Activated T-cell treated with anti-CD3 and anti-CD28 coated beads, Interleukin-2, amount 50 U/mL, for 72 hours (primary cell): ENCODE data around the gene C1orf115. TPM values are rescaled to one million over a fixed set of nuclear protein-coding genes. Genes with fewer than 3 reads are reported as not detected.
A peak's percentile ranks its signal among the peaks of the same experiment; 100 is the strongest.
"Not testable (repeated sequence)": the region's sequence is repeated elsewhere in the genome, so short reads cannot be mapped to it uniquely, and the experiment has no call there.

Source experiments
- ATAC-seq, 2 donors: fragments of 150-1000 bp; cut with Tn5 transposase; replicated peaks in 1 of 2; 2 replicates each; pipeline ENCODE4 v1.10.0; 2021; ENCODE audit warnings: moderate library complexity in 2 of 2, mild to moderate bottlenecking in 1 of 2
- DNase-seq, 2 donors: peaks; one replicate each; pipeline ENCODE4 v3.0.0; 2021 to 2022; ENCODE audit warnings: mixed read lengths in 1 of 2
- H3K27ac Mint-ChIP-seq: one replicate; pipeline ENCODE4 v1.8.0; 2022; ENCODE audit warnings: mild to moderate bottlenecking, moderate library complexity, mixed read lengths
- H3K27me3 Mint-ChIP-seq: one replicate; pipeline ENCODE4 v1.8.0; 2022; ENCODE audit warnings: low read depth, mixed read lengths
- H3K36me3 Mint-ChIP-seq, 2 donors: one replicate each; pipeline ENCODE4 v1.8.0; 2022; ENCODE audit warnings: mixed read lengths in 2 of 2, mild to moderate bottlenecking in 1 of 2; ENCODE audit not compliant: insufficient read depth in 2 of 2
- H3K4me1 Mint-ChIP-seq: one replicate; pipeline ENCODE4 v1.8.0; 2022; ENCODE audit warnings: low read depth, mixed read lengths
- H3K4me3 Mint-ChIP-seq, 2 donors: one replicate each; pipeline ENCODE4 v1.8.0; 2022; ENCODE audit warnings: mild to moderate bottlenecking in 2 of 2, mixed read lengths in 2 of 2, moderate library complexity in 2 of 2
- H3K9me3 Mint-ChIP-seq, 2 donors: one replicate each; pipeline ENCODE4 v1.8.0; 2022; ENCODE audit warnings: mixed read lengths in 2 of 2
- total RNA-seq, 2 donors: library from RNA; stranded (reverse); gene quantifications; one replicate each; pipeline ENCODE4 v1.2.3, GENCODE V29; 2022

The C1orf115 gene
- total RNA-seq, 2 donors from 2014 or later: 0.79 to 1.00 TPM

DNA sequence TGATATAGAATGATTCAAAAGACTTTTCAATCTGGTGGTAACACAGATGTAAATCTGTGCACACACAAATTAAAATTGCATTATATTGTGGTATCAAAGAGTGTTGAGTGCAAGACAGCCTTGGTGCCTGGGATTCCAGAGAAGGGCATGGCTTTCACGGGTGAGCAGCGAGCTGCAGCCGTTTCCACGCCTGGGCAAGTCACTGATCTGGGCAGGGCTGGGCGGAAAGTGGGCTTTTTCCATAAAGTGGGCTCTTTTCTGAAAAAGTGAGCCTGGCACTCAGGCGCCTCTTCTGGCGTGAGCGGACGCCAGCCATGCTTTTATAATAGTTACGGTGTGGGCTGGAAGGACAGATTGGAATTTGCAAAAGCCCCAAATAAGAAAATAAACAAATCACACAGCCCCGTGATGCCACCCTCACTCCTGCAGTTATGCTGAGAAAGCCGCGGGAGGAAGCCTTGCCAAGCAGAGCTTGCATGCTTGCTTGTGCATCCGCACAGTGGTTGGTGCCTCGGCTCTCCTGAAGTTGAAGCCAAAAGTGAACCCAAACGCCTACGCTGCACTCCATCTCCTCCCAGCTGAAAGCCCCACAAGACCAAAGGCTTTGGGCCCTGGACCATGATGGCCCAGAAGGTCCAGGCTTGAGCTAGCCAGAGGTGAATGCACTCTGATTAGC, 7.1 kb upstream of the C1orf115 start:
- Mint-ChIP-seq H3K36me3 (no peaks in the 10 kb centered on the region), H3K9me3 (no peaks in the 10 kb centered on the region), H3K4me3 (no peak overlapping the region), H3K27ac (no peak overlapping the region), H3K27me3 (peaks cover 7% of the 10 kb centered on the region), H3K4me1 (no peaks in the 10 kb centered on the region)
- ATAC-seq (no peak), DNase-seq (no peak)

DNA sequence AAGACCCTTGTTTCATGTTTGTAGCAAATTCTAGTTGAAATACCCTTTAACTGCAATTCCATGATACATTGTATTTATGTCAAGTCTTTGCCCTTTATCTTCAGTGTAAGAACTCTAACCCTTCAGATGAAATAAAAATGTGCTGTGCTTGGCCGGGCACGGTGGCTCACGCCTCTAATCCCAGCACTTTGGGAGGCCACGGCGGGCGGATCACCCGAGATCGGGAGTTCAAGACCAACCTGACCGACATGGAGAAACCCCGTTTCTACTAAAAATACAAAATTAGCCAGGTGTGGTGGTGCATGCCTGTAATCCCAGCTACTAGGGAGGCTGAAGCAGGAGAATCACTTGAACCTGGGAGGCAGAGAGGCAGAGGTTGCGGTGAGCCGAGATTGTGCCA, 6.4 kb upstream of the C1orf115 start:
- H3K9me3 Mint-ChIP-seq, ATAC-seq, H3K27ac Mint-ChIP-seq, DNase-seq, H3K4me1 Mint-ChIP-seq, H3K36me3 Mint-ChIP-seq, H3K4me3 Mint-ChIP-seq, H3K27me3 Mint-ChIP-seq: not testable (repeated sequence)

DNA sequence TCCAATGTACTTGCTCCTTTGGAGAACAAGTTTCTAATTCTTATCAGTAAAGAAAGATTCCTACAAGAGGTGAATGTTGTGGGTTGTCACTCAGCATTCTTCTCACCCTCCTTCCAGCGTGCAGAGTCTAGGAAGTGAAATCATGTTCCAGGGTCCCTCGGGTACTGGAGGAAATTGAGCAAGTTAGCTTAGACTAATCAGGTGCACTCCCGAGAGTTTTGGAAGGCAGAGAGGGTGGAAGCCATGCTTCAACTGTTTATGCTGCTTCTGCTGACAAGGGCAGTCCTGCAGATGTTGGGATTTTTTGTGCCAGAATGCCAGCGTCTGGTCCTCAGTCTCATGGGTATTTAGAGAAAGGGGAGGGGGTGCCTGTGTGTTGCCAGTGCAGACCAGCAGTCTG, 5.3 kb upstream of the C1orf115 start:
- Mint-ChIP-seq H3K36me3 (no peaks in the 10 kb centered on the region), H3K4me3 (no peak overlapping the region), H3K9me3 (no peaks in the 10 kb centered on the region), H3K27me3 (peaks cover 14% of the 10 kb centered on the region), H3K27ac (no peak overlapping the region), H3K4me1 (peaks cover 4% of the 10 kb centered on the region)
- DNase-seq: no peak
- ATAC-seq: no peak

DNA sequence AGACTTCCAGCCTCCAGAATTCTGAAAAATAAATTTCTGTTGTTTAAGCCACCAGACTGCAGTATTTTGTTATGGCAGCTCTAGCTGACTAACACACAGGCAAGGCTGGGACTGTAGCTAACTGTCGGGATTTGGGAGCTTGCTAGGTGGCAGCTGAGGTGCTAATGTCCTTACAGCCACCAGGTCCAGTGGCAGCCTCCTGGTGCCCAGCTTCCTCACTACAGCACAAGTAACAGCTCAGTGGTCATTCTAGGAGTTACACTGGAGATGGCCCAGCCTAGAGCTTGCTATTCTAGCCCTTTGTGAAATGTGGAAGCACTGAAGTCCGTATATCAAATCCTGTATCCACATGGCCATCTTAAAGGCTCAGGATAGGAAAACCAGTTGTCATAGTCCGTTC, 4.3 kb upstream of the C1orf115 start:
- Mint-ChIP-seq H3K9me3 (no peaks in the 10 kb centered on the region), H3K27me3 (peaks cover 18% of the 10 kb centered on the region), H3K27ac (no peak overlapping the region), H3K4me1 (peaks cover 8% of the 10 kb centered on the region), H3K36me3 (no peaks in the 10 kb centered on the region), H3K4me3 (no peak overlapping the region)
- ATAC-seq (no peak), DNase-seq (no peak)

DNA sequence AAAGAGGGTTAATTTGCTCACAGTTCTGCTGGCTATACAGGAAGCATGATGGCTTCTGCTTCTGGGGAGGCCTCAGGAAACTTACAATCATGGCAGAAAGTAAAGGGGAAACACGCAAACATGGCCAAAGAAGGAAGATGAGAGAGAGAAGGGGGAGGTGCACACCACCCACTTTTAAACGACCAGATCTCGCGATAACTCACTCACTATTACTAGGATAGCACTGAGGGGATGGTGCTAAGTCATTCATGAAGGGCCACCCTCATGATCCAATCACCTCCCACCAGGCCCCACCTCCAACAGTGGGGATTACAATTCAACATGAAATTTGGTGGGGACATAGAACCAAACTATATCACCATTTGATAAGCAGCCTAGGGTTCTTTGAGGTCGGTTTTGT, 2.4 kb upstream of the C1orf115 start:
- Mint-ChIP-seq H3K27ac (no peak overlapping the region), H3K4me3 (no peak overlapping the region), H3K4me1 (peaks cover 8% of the 10 kb centered on the region), H3K36me3 (no peaks in the 10 kb centered on the region), H3K27me3 (peaks cover 37% of the 10 kb centered on the region), H3K9me3 (no peaks in the 10 kb centered on the region)
- DNase-seq (no peak), ATAC-seq (no peak)

GRCh38 chr1:220689666-220690065, 497 bp upstream of the C1orf115 start:
- peaks cover 8% of the 10 kb centered on the region for H3K4me1 Mint-ChIP-seq
- peak overlapping the region; percentile 88 to 90 for H3K4me3 Mint-ChIP-seq
- H3K27ac Mint-ChIP-seq: no peak overlapping the region
- peaks cover 37% of the 10 kb centered on the region for H3K27me3 Mint-ChIP-seq
- H3K9me3 Mint-ChIP-seq: no peaks in the 10 kb centered on the region
- ATAC-seq (no peak), DNase-seq (no peak)
- no peaks in the 10 kb centered on the region for H3K36me3 Mint-ChIP-seq

- H3K36me3 Mint-ChIP-seq: no peaks in the 10 kb centered on the region
- H3K4me1 Mint-ChIP-seq: peaks cover 8% of the 10 kb centered on the region
- no peak for ATAC-seq
- peaks cover 37% of the 10 kb centered on the region for H3K27me3 Mint-ChIP-seq
- no peak for DNase-seq
- peak overlapping the region; percentile 45 to 90 for H3K4me3 Mint-ChIP-seq
- H3K9me3 Mint-ChIP-seq: no peaks in the 10 kb centered on the region
- H3K27ac Mint-ChIP-seq: no peak overlapping the region
Observed at GRCh38 chr1:220691053-220691684, 1.0 kb downstream of the C1orf115 start.

DNA sequence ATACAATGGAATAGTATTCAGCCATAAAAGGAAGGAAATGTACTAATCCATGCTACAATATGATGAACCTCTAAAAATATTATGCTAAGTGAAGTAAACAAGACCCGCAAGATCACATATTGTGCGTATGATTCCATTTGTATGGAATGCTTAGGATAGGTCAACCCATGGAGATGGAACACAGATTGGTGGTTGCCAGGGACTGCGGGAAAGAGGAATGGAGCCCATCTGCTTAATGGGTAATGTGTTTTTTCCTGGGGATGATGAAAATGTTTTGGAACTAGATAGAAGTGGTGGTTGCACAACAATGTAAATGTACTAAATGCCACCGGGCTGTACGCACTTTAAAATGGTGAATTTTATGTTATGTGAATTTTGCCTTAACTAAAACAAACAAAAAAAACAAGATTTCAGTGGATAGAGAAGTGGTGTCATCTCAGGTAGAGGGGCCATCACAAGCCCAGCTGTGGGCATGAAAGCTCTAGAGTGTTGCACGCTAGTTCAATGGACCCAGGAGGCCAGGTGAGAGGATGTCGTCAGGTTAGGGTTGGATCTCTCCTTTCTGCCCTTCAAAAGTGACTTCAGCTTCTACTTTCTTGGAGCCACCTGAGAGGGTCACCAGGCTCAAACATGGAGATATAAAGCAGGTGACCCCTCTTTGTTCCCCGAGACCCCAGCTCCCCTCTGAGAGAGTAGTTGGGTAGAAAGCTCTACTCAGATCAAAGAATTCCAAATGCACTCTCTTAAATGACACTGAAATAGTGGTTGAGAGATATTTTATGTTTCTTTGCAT, 2.5 kb downstream of the C1orf115 start:
- no peaks in the 10 kb centered on the region for H3K36me3 Mint-ChIP-seq
- H3K4me1 Mint-ChIP-seq: peaks cover 8% of the 10 kb centered on the region
- H3K27ac Mint-ChIP-seq: no peak overlapping the region
- DNase-seq: no peak
- no peaks in the 10 kb centered on the region for H3K9me3 Mint-ChIP-seq
- H3K27me3 Mint-ChIP-seq: peaks cover 35% of the 10 kb centered on the region
- H3K4me3 Mint-ChIP-seq: no peak overlapping the region
- no peak for ATAC-seq

GRCh38 chr1:220694866-220695382, 4.8 kb downstream of the C1orf115 start:
- Mint-ChIP-seq H3K4me3 (no peak overlapping the region), H3K36me3 (no peaks in the 10 kb centered on the region), H3K9me3 (no peaks in the 10 kb centered on the region), H3K27ac (no peak overlapping the region), H3K27me3 (peaks cover 24% of the 10 kb centered on the region), H3K4me1 (peaks cover 4% of the 10 kb centered on the region)
- ATAC-seq: no peak
- DNase-seq: no peak

DNA sequence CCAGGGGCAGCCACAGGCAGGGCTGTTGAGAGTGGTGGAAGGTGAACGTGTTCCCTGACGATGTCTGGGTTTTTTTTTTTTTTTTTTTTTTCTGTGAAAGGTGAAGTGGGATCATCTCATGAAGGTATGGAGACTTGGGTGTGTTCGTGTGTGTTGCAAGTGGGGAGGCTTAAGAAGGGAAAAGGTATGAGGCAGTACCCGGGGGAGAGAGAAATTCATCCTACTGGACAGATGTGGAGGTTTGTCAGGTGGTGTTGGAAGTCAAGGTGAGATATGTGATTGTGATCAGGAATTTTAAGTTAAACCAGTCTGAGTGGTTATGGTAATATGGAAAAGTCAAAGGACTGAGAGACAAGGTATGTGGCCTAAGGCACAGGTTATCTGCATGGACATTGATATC, 5.3 kb downstream of the C1orf115 start:
- Mint-ChIP-seq H3K36me3 (no peaks in the 10 kb centered on the region), H3K9me3 (no peaks in the 10 kb centered on the region), H3K27me3 (peaks cover 21% of the 10 kb centered on the region), H3K4me3 (no peak overlapping the region), H3K4me1 (no peaks in the 10 kb centered on the region), H3K27ac (no peak overlapping the region)
- ATAC-seq (no peak), DNase-seq (no peak)

- ATAC-seq (no peak), DNase-seq (no peak)
- no peaks in the 10 kb centered on the region for H3K4me1 Mint-ChIP-seq
- H3K4me3 Mint-ChIP-seq: no peak overlapping the region
- peaks cover 15% of the 10 kb centered on the region for H3K27me3 Mint-ChIP-seq
- no peaks in the 10 kb centered on the region for H3K9me3 Mint-ChIP-seq
- no peak overlapping the region for H3K27ac Mint-ChIP-seq
- H3K36me3 Mint-ChIP-seq: no peaks in the 10 kb centered on the region
Observed at GRCh38 chr1:220696226-220696862, 6.2 kb downstream of the C1orf115 start.

DNA sequence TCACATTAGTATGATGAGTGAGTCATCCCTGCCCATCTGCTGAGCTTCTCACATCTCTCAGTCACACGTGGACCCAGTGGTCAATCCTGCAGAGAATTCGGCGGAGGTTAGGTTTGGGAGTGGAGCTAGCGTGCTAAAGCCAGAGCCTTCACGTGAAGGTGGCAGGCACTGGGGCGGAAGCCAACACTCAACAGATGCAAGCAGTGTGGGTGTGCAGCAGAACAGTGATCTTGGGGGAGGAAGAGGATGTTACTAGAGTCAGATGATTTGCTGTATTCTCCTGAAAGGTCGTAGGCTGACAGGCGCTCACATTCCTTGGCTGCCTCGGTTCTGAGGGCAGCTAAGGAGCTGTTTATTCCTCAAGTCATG, 6.7 kb downstream of the C1orf115 start:
- Mint-ChIP-seq H3K36me3 (no peaks in the 10 kb centered on the region), H3K27me3 (peaks cover 11% of the 10 kb centered on the region), H3K27ac (no peak overlapping the region), H3K9me3 (no peaks in the 10 kb centered on the region), H3K4me3 (no peak overlapping the region), H3K4me1 (no peaks in the 10 kb centered on the region)
- no peak for ATAC-seq
- no peak for DNase-seq

DNA sequence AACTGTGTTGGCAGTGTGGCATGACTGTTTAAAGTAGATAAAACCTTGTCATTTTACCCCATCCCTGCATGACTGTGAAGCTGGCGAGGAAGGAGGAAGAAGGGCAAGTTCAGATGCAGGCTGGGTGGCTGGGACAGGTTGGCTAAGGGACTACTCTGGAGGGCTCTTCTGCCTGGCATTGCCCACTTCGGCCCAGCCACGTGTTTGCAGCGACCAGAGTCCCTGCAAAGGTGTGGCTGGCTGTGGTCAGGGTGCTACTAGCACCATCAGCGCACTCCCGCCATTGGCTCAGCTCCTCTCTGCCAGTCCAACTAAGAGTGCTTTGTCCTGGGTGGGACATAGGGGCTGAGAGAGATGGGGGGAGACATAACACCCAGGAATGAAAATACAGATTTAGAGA, 7.2 kb downstream of the C1orf115 start:
- no peaks in the 10 kb centered on the region for H3K4me1 Mint-ChIP-seq
- ATAC-seq (no peak), DNase-seq (no peak)
- no peaks in the 10 kb centered on the region for H3K9me3 Mint-ChIP-seq
- no peaks in the 10 kb centered on the region for H3K36me3 Mint-ChIP-seq
- H3K27ac Mint-ChIP-seq: no peak overlapping the region
- no peak overlapping the region for H3K4me3 Mint-ChIP-seq
- H3K27me3 Mint-ChIP-seq: peaks cover 11% of the 10 kb centered on the region
